ENCODE measurements around the gene ZW10.

Gene ZW10

DNA sequence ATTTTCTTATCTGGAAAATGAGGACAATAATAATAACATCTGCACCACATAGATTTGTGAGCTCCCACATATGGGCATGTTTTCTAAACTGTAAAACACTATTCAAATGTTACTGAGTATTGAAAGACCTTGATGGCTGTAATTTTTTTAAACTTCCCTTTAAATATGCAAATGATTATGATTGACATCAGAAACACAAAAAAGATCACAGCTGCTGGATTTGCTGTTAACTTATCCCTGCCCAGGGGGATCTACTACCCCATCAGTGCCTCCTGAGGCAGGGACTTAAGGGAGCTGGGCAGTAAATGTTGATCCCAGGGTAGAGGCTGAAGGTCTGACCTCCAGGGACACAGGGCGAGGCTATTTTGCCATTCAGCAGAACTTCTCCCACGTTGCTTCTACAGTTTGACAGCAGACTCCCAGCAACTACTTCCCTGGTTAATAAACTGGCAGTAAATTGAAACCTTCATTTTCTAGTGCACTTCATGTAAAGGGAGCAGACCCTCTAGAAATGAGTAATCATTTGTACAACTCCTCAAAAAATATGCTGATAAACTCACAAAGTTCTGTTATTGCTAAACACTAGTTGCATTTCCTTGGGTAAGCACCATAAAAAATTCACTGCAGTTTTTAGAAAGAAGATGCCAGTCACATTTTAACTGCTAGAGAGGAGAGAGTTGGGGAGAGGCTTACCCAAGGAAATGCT lies 87.7 kb downstream of the ZW10 start:
- Histone ChIP-seq H3K27ac (no peak overlapping the region), H3K9me3 (ENCODE audit: low read depth, low read length) (no peaks in the 10 kb centered on the region), H3K36me3 (ENCODE audit: insufficient read depth, low read length) (no peaks in the 10 kb centered on the region), H3K4me3 (no peak overlapping the region), H3K9ac (ENCODE audit: insufficient read length) (no peak overlapping the region)
- DNase-seq (ENCODE audit: low read depth, low spot score) = no peak
- no peak for TF ChIP-seq POLR2AphosphoS5 (IDR thresholded peaks at IDR 0.05; ENCODE audit: borderline replicate concordance, low read depth, low read length)
- TF ChIP-seq FOXP2 (optimal IDR thresholded peaks at IDR 0.05; ENCODE audit: control extremely low read depth, extremely low read length, insufficient read depth) = no peak
- no peak for TF ChIP-seq EZH2 (IDR thresholded peaks at IDR 0.05)

DNA sequence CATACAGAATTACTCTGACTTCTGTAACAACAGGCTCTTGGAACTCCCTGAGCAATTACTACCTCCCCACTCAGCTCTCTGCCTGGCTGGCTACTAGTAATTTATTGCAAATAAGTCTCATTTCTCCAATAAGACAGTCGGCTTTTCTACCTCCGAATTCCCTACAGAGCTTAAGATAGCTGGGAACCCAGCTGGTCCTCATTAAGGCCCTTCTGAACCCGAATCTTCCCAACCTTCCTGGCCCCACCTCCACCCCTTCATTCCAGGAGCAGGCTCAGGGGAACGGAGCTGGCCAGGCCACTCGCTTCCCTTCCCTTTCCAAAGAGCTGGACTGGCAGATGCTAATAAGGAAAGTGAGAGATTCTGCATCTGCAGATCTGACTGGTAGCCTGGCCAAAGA lies 89.0 kb downstream of the ZW10 start:
- Histone ChIP-seq H3K36me3 (ENCODE audit: insufficient read depth, low read length) (no peaks in the 10 kb centered on the region), H3K9me3 (ENCODE audit: low read depth, low read length) (no peaks in the 10 kb centered on the region), H3K4me3 (no peak overlapping the region), H3K9ac (ENCODE audit: insufficient read length) (no peak overlapping the region), H3K27ac (no peak overlapping the region)
- DNase-seq (ENCODE audit: low read depth, low spot score) = no peak
- no peak for TF ChIP-seq EZH2 (IDR thresholded peaks at IDR 0.05)
- no peak for TF ChIP-seq POLR2AphosphoS5 (IDR thresholded peaks at IDR 0.05; ENCODE audit: borderline replicate concordance, low read depth, low read length)
- no peak for TF ChIP-seq FOXP2 (optimal IDR thresholded peaks at IDR 0.05; ENCODE audit: control extremely low read depth, extremely low read length, insufficient read depth)

DNA sequence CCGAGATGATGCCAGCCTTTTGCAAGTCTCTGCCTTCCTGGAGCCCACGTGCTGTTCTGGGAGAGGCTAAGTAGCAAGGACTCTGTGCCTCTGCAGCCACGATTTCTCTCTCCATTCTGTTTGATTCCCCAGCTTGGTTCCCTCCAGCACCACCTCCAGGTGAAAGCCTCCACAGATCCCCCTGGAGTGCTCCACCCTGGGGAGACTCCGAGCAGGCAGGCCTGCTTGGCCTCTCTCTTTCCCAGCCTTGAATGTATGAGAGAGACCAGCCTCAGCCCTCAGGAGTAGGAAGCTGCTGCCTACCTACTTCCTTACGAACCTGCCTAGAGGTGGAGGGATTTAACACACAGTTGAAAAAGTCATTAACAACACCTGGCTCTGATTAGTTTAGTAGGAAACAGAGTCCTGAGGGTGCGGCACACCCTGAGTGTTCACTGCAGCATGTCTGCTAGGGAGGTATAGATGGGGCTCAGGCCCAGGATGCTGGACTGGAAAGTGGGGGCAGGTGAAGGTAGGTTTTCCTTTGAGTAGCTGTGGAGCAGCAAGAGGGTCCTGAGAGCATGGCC lies 89.9 kb downstream of the ZW10 start:
- Histone ChIP-seq H3K9ac (ENCODE audit: insufficient read length) (no peak overlapping the region), H3K9me3 (ENCODE audit: low read depth, low read length) (no peaks in the 10 kb centered on the region), H3K4me3 (no peak overlapping the region), H3K36me3 (ENCODE audit: insufficient read depth, low read length) (no peaks in the 10 kb centered on the region), H3K27ac (no peak overlapping the region)
- DNase-seq (ENCODE audit: low read depth, low spot score) = no peak
- no peak for TF ChIP-seq POLR2AphosphoS5 (IDR thresholded peaks at IDR 0.05; ENCODE audit: borderline replicate concordance, low read depth, low read length)

Data from SK-N-MC (cell line).